Activated CD4-positive, alpha-beta T cell treated with anti-CD3 and anti-CD28 coated beads for 24 hours (primary cell): ENCODE data around the gene NME3.

Source experiments
- DNase-seq, 2 donors: peaks; one replicate each; pipeline ENCODE4 v3.0.0-alpha.2; 2020; ENCODE audit warnings: low read depth in 2 of 2

NME3 gene

DNA sequence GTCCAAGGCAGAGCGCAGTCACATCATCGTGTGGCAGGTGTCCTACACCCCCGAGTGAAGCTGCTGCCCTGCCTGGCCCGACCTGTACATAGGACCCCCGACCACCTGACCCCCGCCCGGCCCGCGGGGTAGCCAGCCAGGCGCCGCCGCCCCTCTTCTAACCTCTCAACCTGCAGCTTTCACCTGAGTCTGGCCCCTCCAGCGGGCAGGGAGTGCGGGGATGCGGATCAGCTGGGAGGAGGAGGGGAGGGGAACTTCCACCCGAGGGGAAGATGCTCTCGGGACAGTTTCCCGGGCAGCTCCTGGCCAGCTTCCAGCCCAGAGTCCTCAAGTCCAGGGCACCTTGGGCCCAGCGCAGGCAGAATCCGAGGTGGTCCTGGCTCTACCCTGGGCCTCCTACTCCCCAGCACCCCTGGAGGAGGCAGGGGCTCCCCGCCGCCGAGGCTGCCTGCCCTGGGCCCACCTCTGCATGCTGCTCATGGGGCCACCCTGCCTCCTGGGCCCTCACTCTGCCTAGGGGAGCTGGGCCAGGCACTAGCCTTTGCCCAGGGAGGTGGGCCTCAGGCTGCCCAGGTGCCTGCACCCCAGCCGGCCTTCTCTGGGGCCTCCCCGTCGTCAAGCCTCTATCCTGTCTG is 2.5 kb downstream of the NME3 start:
- DNase-seq: no peak

DNA sequence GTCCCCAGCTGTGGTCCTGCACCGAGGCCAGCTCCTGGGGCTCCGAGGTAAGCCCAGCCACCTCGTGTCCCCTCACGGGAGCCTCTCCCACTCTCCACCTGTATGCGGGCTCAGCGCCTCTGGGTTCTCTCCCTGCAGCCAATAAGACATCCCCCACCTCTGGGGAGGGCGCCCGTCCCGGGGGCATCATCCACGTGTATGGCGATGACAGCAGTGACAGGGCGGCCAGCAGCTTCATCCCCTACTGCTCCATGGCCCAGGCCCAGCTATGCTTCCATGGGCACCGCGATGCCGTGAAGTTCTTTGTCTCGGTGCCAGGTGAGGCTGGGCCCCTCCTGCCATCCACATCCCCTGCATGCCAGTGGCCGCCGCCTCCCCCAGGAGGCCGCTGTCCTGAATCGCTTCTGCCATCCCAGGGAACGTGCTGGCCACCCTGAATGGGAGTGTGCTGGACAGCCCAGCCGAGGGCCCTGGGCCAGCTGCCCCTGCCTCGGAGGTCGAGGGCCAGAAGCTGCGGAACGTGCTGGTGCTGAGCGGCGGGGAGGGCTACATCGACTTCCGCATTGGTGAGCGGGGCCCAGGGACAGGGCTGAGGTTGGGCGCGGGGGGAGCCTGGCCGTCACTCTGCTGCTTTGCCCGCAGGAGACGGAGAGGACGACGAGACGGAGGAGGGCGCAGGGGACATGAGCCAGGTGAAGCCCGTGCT is 3.1 kb downstream of the NME3 start:
- DNase-seq: no peak

DNA sequence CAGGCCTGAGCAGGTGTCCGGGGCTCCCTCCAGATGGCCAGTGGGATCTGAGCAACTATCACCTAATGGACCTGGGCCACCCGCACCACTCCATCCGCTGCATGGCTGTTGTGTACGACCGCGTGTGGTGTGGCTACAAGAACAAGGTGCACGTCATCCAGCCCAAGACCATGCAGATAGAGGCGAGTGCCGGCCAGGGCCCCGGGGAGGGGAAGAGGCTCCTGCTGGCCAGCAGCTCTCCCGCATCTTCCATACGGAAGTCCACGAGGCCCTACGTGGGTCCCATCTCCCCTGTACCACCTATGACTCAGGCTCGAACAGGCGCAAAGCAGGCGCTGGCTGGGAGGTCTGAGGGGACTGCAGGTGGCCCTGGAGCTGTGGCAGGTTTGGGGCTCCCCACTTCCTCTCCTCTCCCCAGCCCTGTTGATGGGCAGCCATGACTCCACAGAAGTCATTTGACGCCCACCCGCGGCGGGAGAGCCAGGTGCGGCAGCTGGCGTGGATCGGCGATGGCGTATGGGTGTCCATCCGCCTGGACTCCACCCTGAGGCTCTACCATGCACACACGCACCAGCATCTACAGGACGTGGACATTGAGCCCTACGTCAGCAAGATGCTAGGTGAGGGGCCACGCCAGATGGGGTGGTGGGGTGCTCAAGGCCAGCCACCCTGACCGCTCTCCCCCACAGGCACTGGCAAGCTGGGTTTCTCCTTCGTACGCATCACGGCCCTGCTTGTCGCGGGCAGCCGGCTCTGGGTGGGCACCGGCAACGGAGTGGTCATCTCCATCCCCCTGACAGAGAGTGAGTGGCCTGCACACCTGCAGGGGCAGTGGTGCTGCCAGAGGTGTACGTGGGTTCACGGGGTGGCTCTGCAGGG is 4.0 kb downstream of the NME3 start:
- DNase-seq: no peak

DNA sequence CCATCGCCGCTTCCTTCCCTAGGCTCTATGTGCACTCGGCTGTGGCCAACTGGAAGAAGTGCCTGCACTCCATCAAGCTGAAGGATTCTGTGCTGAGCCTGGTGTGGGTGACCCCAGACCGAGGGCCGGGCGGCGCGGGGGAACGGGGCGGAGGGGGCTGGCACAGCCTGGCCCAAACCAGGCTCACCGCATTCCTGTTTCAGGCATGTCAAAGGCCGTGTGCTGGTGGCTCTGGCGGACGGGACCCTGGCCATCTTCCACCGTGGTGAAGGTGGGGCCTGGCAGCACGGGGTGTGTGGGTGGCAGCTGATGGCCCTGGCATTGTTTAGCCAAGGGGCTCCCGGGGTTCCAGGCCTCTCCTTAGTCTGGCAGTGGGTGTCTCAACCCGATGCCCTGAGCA is 4.6 kb downstream of the NME3 start:
- DNase-seq: no peak

DNA sequence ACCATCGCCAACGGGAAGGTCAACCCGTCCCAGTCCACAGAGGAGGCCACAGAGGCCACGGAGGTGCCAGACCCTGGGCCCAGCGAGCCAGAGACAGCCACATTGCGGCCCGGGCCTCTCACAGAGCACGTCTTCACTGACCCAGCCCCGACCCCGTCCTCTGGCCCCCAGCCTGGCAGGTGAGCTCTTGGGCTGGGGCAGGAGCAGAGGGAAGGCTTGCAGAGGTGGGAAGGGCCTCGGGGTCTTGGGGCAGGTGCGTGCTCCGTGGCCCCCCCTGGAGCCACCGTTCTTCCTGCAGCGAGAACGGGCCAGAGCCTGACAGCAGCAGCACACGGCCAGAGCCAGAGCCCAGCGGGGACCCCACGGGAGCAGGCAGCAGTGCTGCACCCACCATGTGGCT is 5.1 kb downstream of the NME3 start:
- no peak for DNase-seq

GRCh38 chr16:1765826-1766225 is 5.5 kb downstream of the NME3 start:
- DNase-seq: no peak

- DNase-seq: no peak
Observed at GRCh38 chr16:1764971-1765370, 6.4 kb downstream of the NME3 start.

DNA sequence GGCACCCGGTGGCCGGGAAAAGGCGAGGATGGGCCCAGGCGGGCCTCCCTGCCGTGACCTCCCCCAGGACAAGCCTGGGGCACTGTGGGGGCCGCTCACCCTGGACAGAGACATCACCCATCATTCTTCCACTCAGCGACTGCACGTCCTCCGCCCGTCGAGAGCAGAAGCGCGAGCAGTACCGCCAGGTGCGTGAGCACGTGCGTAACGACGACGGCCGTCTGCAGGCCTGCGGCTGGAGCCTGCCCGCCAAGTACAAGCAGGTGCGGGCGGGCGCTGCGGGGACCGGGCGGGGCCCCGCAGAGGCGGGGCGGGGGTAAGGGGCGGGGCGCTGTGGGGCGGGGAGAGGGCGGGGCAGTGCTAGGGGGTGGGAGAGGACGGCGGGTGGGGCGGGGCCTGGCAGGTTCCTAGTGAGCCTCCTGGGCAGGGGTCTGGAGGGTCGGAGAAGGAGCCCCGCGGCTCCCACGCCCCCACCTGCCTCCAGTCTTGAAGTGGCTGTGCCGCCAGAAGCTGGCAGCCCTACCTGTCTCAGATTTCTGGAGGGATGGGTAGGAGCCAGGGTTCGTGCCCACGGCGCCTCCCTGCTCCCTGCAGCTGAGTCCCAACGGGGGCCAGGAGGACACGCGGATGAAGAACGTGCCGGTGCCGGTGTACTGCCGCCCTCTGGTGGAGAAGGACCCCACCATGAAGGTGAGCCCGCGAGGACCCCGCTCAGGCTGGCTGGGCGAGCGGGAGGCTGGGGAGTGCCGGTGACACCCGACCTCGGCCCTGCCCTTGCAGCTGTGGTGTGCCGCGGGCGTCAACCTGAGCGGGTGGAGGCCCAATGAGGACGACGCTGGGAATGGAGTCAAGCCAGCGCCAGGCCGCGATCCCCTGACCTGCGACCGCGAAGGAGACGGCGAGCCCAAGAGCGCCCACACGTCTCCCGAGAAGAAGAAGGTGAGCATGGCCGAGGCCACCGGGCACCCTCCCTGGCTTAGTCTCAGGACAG is 7.5 kb downstream of the NME3 start:
- DNase-seq: no peak

GRCh38 chr16:1762879-1763520 is 8.3 kb downstream of the NME3 start:
- no peak for DNase-seq

DNA sequence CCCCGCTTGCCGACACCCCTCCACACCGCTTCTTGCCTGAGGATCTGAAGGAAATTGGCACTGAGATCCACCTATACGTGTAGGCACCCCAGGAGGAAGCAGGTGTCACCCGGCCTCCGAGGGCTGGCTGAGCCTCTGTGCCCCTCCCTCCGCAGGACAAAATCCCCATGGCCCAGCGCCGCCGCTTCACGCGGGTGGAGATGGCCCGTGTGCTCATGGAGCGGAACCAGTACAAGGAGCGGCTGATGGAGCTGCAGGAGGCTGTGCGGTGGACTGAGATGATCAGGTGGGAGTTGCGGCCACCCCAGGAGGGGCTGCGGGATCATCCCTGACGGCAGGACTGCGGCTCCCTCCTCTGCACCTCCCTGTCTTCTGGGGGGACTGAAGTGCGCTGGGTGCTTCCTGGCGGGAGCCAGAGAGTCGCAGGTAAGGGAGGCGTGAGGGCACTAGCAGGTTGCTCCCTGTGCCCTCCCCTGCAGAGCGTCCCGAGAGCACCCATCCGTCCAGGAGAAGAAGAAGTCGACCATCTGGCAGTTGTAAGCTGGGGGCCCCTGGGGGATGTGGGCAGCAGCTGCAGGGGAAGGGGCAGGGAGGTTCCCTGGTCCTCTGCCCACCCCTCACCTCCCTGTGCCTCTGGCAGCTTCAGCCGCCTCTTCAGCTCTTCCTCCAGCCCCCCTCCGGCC is 9.0 kb downstream of the NME3 start:
- DNase-seq: no peak

GRCh38 chr16:1761751-1762150 is 9.6 kb downstream of the NME3 start:
- DNase-seq: no peak

- DNase-seq: no peak
Observed at GRCh38 chr16:1760911-1761310, 10.4 kb downstream of the NME3 start.

DNA sequence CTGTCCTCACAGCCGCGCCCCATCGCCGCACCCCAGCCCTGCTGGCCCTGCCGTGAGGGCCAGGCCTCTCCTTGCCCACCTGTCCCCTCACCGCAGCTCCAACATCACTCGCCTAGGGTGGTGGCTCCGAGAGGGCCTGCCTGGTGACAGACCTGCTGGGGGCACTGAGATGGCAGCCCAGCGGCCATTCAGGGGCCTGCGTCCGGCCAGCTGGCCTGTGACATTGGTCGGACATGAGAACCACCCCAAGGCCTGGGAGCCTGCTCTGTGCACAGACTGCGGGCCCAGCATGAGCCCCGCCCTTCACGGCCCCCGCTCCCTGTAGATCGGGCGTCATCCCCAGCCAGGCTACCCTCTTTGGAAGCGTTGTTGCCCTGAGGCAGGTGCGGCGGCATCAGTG is 11.8 kb downstream of the NME3 start:
- DNase-seq: no peak

GRCh38 chr16:1758923-1759322 is 12.4 kb downstream of the NME3 start:
- DNase-seq: no peak

DNA sequence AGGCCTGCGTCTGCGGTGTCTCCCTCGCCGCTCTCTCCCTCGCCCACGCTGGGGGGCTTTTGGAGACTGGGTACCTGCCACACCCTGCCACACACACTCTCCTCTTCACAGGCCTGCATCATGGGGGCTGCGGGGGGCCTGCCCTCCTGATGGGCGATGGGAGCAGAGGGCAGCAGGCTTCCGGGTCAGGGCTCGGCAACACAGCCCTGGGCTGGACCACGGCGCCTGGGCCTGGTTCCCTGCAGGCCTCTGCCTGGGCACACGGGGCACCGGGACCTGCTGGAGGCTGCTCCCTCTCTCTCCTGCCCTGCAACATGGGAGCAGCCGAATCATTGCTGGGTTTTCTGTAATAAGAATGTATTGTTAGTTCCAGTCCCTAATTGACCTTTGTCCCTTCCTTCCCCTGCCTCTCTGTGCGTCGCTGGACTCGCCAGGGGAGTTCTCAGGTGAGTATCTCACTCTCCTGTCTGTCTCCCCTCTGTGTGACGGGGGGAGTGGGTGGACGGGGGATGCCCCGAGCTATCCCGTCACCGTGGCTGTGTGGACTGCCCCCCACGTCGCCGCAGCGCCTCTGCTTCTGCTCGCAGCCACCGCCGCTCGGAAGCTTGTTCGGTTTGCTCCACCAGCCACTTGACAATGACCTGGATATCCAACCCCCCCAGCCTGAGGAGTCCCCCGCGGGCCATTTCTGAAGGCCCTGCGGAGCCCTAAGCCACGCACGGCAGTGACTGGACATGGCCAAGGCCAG is 13.5 kb downstream of the NME3 start:
- no peak for DNase-seq

DNA sequence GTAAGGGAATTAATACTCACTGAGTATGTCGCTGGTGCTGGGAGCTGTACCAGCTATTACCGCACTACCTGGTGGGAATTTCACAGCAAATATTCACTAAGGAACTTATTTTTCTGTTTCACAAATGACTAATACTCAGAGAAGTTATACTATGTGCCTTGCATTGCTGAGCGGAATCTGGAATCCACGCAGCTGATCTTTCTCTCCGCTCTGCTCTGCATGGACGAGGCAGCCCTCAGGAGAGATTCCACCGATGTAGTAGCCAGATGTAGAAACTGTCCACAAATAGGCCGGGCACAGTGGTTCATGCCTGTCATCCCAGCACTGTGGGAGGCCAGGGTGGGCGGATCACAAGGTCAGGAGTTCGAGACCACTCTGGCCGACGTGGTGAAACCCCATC is 17.1 kb downstream of the NME3 start:
- no peak for DNase-seq

- DNase-seq: no peak
Observed at GRCh38 chr16:1752853-1753252, 18.5 kb downstream of the NME3 start.

GRCh38 chr16:1751946-1752345 is 19.4 kb downstream of the NME3 start:
- DNase-seq: no peak
